Measurements from ENCODE around the gene ZNF697. TPM values are rescaled to one million over a fixed set of nuclear protein-coding genes. Genes with fewer than 3 reads are reported as not detected.
"Not testable (repeated sequence)": the region's sequence is repeated elsewhere in the genome, so short reads cannot be mapped to it uniquely, and the experiment has no call there.

The ZNF697 gene
- total and polyA plus RNA-seq, 7 donors: 0.60 to 6.6 (median 2.4) TPM

DNA sequence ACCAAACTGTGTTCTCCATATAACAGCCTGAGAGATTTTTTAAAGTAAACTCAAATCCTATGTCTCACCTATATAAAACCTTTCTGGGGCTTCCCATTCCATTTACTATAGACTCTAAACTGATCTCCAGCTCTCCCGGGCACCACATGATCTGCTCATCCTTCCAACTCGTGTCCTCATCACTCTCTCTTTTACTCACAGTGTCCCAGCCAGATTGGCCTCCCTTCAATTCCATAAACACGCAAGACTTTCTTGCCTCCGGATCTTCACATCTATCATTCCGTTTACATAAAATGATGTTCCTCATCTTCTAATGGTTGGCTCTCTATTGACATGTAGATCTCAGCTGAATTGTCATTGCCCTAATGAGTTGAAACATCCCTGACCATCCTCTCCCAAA, 59.4 kb downstream of the ZNF697 start:
- 85 to 92% methylated on average over 5 of the region's 5 CpGs for WGBS, 2 donors
- Histone ChIP-seq H3K27me3 (no peaks in the 10 kb centered on the region), H3K4me1 (no peaks in the 10 kb centered on the region), H3K36me3 (no peaks in the 10 kb centered on the region), H3K9me3 (no peaks in the 10 kb centered on the region), H3K27ac (no peak overlapping the region), H3K4me3 (no peak overlapping the region)
- TF ChIP-seq POLR2A (IDR thresholded peaks at IDR 0.05) (no peak), EP300 (IDR thresholded peaks at IDR 0.05) (no peak), POLR2AphosphoS5 (IDR thresholded peaks at IDR 0.05) (no peak)
- TF ChIP-seq, protein P1, sequence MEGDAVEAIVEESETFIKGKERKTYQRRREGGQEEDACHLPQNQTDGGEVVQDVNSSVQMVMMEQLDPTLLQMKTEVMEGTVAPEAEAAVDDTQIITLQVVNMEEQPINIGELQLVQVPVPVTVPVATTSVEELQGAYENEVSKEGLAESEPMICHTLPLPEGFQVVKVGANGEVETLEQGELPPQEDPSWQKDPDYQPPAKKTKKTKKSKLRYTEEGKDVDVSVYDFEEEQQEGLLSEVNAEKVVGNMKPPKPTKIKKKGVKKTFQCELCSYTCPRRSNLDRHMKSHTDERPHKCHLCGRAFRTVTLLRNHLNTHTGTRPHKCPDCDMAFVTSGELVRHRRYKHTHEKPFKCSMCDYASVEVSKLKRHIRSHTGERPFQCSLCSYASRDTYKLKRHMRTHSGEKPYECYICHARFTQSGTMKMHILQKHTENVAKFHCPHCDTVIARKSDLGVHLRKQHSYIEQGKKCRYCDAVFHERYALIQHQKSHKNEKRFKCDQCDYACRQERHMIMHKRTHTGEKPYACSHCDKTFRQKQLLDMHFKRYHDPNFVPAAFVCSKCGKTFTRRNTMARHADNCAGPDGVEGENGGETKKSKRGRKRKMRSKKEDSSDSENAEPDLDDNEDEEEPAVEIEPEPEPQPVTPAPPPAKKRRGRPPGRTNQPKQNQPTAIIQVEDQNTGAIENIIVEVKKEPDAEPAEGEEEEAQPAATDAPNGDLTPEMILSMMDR (IDR thresholded peaks at IDR 0.05): no peak
- no peak for DNase-seq
- intact Hi-C loops (cut with DNase I): no loop called here

DNA sequence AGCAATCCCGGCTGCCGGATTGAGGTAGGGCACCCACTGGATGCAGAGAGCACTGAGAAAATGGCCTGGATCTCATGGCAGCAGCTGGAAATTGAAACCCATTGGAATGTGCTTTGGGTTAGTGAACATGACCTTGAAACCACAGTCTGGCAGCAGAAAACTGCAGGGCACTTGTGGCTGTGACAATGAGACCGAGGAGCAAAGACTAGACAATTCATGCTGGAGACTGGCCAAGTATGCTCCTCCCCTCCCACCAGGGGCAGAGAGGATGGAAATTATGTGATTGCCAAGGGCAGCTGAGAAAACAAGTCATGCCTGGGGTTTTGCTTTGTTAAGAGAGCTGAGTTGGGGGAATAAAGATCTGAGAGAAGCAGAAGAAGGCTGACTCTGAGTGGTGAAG, 60.7 kb downstream of the ZNF697 start:
- TF ChIP-seq POLR2AphosphoS5 (IDR thresholded peaks at IDR 0.05) (no peak), EP300 (IDR thresholded peaks at IDR 0.05) (no peak), POLR2A (IDR thresholded peaks at IDR 0.05) (no peak)
- TF ChIP-seq, protein P1 (IDR thresholded peaks at IDR 0.05): no peak
- WGBS, 2 donors: 73 to 80% methylated on average over 3 of the region's 3 CpGs
- Histone ChIP-seq H3K27me3 (no peaks in the 10 kb centered on the region), H3K36me3 (no peaks in the 10 kb centered on the region), H3K4me3 (no peak overlapping the region), H3K27ac (no peak overlapping the region), H3K4me1 (no peaks in the 10 kb centered on the region), H3K9me3 (no peaks in the 10 kb centered on the region)
- no peak for DNase-seq
- intact Hi-C loops (cut with DNase I): no loop called here

DNA sequence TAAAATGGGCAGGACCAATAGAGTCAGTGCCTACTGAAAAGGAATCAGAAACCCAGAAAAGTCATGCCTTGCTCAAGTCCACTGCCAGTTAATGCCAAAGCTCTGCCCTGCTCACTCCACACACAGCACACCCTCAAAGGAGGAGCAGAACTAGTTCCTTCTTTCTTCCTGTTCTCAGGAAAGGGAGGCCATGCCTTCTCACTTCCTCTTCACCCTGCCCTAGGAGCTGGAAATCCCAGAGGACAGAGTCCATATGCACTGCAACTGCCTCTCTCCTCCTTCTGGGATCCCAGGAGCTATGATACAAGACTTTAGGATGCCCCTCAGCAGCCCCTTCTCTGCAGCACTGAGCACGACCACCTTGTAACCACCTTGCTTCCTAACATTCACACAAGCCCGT, 62.3 kb downstream of the ZNF697 start:
- DNase-seq; H3K36me3 ChIP-seq; intact Hi-C loops (cut with DNase I); H3K27ac ChIP-seq; H3K4me3 ChIP-seq; H3K27me3 ChIP-seq; H3K9me3 ChIP-seq; H3K4me1 ChIP-seq: not testable (repeated sequence)
- WGBS, 2 donors: 75 to 89% methylated on average over 2 of the region's 2 CpGs

DNA sequence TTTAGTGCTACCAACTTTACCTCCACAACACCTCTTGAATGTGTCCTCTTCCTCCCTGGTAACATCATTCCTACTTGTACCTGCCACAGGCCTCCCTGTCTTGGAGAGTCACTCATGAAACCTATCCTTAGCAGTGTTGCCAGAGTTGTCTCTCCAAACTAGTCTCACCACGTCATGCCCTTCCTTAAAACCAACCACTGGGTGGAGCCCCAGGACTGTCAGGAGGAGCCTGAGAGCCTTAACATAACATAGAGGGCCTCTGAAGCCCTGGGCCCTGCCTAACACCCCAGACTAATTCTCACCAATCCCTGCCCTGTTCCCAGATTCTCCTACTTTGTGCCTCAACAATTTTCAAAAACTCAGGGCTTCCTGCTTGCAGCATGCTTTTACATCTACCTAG, 65.3 kb downstream of the ZNF697 start:
- Histone ChIP-seq H3K9me3 (no peaks in the 10 kb centered on the region), H3K4me3 (no peak overlapping the region), H3K36me3 (no peaks in the 10 kb centered on the region), H3K27me3 (no peaks in the 10 kb centered on the region), H3K4me1 (no peaks in the 10 kb centered on the region), H3K27ac (no peak overlapping the region)
- 2 to 5% methylated on average over 1 of the region's 1 CpG for WGBS, 2 donors
- TF ChIP-seq POLR2AphosphoS5 (IDR thresholded peaks at IDR 0.05) (no peak), EP300 (IDR thresholded peaks at IDR 0.05) (no peak)
- DNase-seq: no peak
- intact Hi-C loops (cut with DNase I): no loop called here

DNA sequence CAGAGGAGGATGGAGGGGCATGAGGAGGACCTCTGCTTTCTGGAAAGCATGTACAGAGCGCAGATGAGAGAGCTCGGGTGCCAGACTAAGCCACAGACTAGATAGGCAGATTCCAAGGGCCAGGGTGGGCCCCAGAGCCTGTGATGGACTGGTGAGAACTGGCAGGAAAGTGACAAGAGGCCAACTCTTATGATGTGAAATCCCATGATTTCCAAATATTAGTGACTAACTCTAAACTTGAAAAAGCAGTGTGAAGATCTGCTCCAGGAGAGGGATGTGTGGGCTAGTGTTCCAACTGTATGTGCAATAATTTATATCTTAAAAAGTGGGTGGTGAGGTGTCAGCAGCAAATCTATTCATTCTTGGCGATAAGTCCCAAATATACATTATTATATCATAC, 67.0 kb downstream of the ZNF697 start:
- H3K27ac ChIP-seq; H3K36me3 ChIP-seq; H3K27me3 ChIP-seq; DNase-seq; intact Hi-C loops (cut with DNase I); H3K4me3 ChIP-seq; H3K4me1 ChIP-seq; H3K9me3 ChIP-seq: not testable (repeated sequence)
- 88 to 90% methylated on average over 3 of the region's 3 CpGs for WGBS, 2 donors

DNA sequence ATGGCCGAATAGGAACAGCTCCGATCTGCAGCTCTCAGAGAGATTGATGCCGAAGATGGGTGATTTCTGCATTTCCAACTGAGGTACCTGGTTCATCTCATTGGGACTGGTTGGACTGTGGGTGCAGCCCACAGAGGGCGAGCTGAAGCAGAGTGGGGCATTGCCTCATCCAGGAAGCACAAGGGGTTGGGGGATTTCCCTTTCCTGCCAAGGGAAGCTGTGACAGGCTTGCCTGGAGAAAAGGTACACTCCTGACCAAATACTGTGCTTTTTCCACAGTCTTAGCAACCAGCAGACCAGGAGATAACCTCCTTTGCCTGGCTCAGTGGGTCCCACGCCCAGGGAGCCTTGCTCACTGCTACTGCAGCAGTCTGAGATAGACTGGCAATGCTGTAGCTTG, 74.2 kb downstream of the ZNF697 start:
- WGBS, 2 donors: 93 to 94% methylated on average over 5 of the region's 5 CpGs
- TF ChIP-seq POLR2AphosphoS5 (IDR thresholded peaks at IDR 0.05) (no peak), EP300 (IDR thresholded peaks at IDR 0.05) (no peak), POLR2A (IDR thresholded peaks at IDR 0.05) (no peak)
- TF ChIP-seq, protein P1 (IDR thresholded peaks at IDR 0.05): no peak
- no peaks in the 10 kb centered on the region for H3K9me3 ChIP-seq

DNA sequence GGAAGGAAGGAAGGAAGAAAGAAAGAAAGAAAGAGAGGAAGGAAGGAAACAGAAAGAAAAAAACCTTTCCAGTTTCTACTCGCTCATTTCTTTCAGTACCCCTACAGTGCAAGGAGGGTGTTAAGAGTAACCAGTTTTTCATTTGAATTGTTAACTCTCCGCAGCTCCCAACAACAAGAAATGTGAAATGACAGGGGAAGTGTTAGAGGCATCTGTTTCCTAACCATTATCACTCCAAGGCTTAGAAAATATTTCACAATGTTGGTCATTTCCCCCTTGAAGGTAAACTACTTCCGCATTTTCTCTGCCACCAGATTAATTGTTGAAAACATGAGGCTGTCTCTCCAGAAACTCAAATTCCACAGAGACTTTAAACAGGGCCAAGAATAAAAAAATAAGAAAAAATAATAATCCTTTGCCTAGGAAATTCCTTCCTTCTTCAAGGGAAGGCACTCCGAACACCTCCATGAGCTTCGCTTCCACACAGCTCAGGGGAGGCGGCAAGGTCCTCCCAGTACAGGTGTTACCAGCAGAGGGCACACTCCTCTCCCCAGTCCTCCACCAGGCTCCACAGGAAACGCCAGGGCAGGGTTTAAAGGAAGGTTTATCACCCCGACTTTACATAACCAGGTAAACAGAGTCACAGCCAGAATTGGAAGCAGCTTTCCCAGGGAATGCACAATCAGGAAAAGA, 78.0 kb downstream of the ZNF697 start:
- H3K36me3 ChIP-seq; H3K4me3 ChIP-seq; DNase-seq; H3K27ac ChIP-seq; H3K4me1 ChIP-seq; H3K9me3 ChIP-seq; H3K27me3 ChIP-seq; intact Hi-C loops (cut with DNase I): not testable (repeated sequence)
- WGBS, 2 donors: 65 to 75% methylated on average over 6 of the region's 8 CpGs

More for the DNA sequence above, 74.2 kb downstream of the ZNF697 start:
- H3K4me1 ChIP-seq: no peaks in the 10 kb centered on the region
- intact Hi-C loops (cut with DNase I): no loop called here
- H3K27ac ChIP-seq: no peak overlapping the region
- H3K4me3 ChIP-seq: no peak overlapping the region
- no peaks in the 10 kb centered on the region for H3K36me3 ChIP-seq
- DNase-seq: no peak
- H3K27me3 ChIP-seq: no peaks in the 10 kb centered on the region
